Fibroblast of mammary gland (primary cell): ENCODE results near the gene PRIMPOL.

Source experiments
- DNase-seq: peaks from one replicate; pipeline ENCODE4 v3.0.0-alpha.2; 2010; ENCODE audit warnings: low read depth
- H3K4me3 ChIP-seq: 2 replicates; pipeline ENCODE4 v1.5.1; 2011; ENCODE audit warnings: low read depth, mild to moderate bottlenecking, low read length, moderate library complexity; ENCODE audit not compliant: control insufficient read depth
- CTCF ChIP-seq: conservative IDR thresholded peaks from 2 replicates; pipeline ENCODE4 v1.5.1; 2011; ENCODE audit warnings: low read depth, low read length, inconsistent platforms; ENCODE audit not compliant: control insufficient read depth, insufficient read depth

Gene PRIMPOL

GRCh38 chr4:184643731-184644130 is 5.8 kb upstream of the PRIMPOL start:
- DNase-seq: no peak
- no peak overlapping the region for H3K4me3 ChIP-seq
- no peak for TF ChIP-seq CTCF

- DNase-seq: peak; percentile 14
- no peak overlapping the region for H3K4me3 ChIP-seq
- TF ChIP-seq CTCF: no peak
These were observed 4.8 kb upstream of the PRIMPOL start for GRCh38 chr4:184644553-184645307.

GRCh38 chr4:184645904-184646610 is 3.5 kb upstream of the PRIMPOL start:
- no peak for DNase-seq
- H3K4me3 ChIP-seq: no peak overlapping the region
- TF ChIP-seq CTCF: no peak

GRCh38 chr4:184647266-184648053 is 2.1 kb upstream of the PRIMPOL start:
- no peak for TF ChIP-seq CTCF
- DNase-seq: peak; percentile 54
- H3K4me3 ChIP-seq: peak overlapping the region; percentile 80

GRCh38 chr4:184648054-184648312 is 1.6 kb upstream of the PRIMPOL start:
- TF ChIP-seq CTCF: no peak
- H3K4me3 ChIP-seq: peak overlapping the region; percentile 80
- no peak for DNase-seq

GRCh38 chr4:184648313-184649025 is 1.1 kb upstream of the PRIMPOL start:
- DNase-seq: peak; percentile 30
- H3K4me3 ChIP-seq: peak overlapping the region; percentile 80
- no peak for TF ChIP-seq CTCF
